ENCODE results near the gene EFL1. TPM values are rescaled to one million over a fixed set of nuclear protein-coding genes. Genes with fewer than 3 reads are reported as not detected.

EFL1 gene
- total RNA-seq, 1 donor from 2014 or later, result 19.3 TPM

DNA sequence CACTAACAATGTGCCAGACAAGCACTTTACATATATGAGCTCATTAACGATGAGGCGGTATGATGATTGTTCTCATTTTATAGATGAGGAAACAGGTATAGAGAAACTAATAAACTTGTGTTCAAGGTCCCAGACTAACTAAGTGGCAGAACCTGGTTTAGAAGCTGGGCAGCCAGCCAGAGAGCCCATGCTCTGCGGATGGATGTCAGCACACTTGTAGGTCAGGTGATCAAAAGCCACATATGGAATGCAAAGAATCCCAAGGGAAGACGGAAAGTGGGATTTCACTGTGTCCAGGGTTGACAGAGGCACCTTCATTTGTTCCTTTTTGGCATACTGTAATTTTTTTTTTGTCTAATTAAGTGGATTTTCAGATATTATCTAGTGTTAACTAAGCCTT, 103.7 kb downstream of the EFL1 start:
- no peaks in the 10 kb centered on the region for H3K9me3 Mint-ChIP-seq (ENCODE audit: unreplicated experiment)
- no peak for DNase-seq (ENCODE audit: low spot score)
- no peak overlapping the region for H3K27ac Mint-ChIP-seq (ENCODE audit: unreplicated experiment)
- H3K27me3 Mint-ChIP-seq (ENCODE audit: unreplicated experiment), result peaks cover 1% of the 10 kb centered on the region
- TF ChIP-seq, protein P1, sequence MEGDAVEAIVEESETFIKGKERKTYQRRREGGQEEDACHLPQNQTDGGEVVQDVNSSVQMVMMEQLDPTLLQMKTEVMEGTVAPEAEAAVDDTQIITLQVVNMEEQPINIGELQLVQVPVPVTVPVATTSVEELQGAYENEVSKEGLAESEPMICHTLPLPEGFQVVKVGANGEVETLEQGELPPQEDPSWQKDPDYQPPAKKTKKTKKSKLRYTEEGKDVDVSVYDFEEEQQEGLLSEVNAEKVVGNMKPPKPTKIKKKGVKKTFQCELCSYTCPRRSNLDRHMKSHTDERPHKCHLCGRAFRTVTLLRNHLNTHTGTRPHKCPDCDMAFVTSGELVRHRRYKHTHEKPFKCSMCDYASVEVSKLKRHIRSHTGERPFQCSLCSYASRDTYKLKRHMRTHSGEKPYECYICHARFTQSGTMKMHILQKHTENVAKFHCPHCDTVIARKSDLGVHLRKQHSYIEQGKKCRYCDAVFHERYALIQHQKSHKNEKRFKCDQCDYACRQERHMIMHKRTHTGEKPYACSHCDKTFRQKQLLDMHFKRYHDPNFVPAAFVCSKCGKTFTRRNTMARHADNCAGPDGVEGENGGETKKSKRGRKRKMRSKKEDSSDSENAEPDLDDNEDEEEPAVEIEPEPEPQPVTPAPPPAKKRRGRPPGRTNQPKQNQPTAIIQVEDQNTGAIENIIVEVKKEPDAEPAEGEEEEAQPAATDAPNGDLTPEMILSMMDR (IDR thresholded peaks at IDR 0.05; ENCODE audit: unreplicated experiment), result no peak
- no peak overlapping the region for H3K4me3 Mint-ChIP-seq (ENCODE audit: unreplicated experiment)
- H3K4me1 Mint-ChIP-seq (ENCODE audit: unreplicated experiment), result peaks cover 12% of the 10 kb centered on the region
- peaks cover 12% of the 10 kb centered on the region for H3K36me3 Mint-ChIP-seq (ENCODE audit: low read depth, unreplicated experiment)

DNA sequence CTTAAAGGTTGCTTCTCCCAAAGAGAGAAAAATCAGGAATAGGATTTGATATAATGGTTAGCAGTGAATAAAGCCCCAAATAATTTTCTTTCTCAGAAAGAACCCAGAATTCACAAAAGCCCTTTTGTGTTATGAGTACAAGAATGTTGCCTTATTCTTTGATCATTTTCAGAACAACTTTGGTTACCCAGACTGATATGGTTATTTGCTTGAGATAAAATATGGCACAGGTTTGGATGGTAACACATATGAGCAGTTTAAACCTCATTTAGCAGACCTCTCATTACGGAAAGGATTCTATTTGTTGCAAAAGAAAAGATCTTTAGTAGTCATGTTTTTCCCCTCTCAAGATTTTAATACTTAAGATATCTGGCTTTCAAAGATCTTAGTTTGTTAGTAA, 111.9 kb downstream of the EFL1 start:
- TF ChIP-seq, protein P1 (IDR thresholded peaks at IDR 0.05; ENCODE audit: unreplicated experiment), result no peak
- Mint-ChIP-seq H3K4me3 (ENCODE audit: unreplicated experiment) (no peak overlapping the region), H3K4me1 (ENCODE audit: unreplicated experiment) (peaks cover 6% of the 10 kb centered on the region), H3K27ac (ENCODE audit: unreplicated experiment) (no peak overlapping the region), H3K36me3 (ENCODE audit: low read depth, unreplicated experiment) (peaks cover 1% of the 10 kb centered on the region), H3K9me3 (ENCODE audit: unreplicated experiment) (no peaks in the 10 kb centered on the region), H3K27me3 (ENCODE audit: unreplicated experiment) (peaks cover 2% of the 10 kb centered on the region)
- DNase-seq (ENCODE audit: low spot score), result no peak

DNA sequence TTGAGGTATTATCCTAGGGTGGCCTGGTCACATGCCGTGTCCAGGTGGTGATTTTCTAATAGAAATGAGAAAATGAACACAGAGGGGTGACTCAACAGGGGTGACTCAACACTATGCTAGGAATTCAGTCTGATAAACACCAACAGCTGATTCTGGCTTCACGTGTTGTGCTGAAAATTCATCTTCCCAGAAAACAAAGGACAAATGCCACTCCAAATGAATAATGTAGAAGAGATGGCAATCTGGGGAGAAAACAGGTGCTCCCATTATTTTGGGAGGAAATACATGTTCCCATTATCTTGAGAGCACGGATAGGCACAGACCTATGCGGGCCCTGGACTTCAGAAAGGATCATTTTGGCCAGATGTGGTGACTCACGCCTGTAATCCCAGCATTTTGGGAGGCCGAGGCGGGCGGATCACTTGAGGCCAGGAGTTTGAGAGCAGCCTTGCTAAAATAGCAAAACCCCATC, 115.5 kb downstream of the EFL1 start:
- Mint-ChIP-seq H3K27ac (ENCODE audit: unreplicated experiment) (no peak overlapping the region), H3K9me3 (ENCODE audit: unreplicated experiment) (no peaks in the 10 kb centered on the region), H3K4me3 (ENCODE audit: unreplicated experiment) (no peak overlapping the region), H3K36me3 (ENCODE audit: low read depth, unreplicated experiment) (no peaks in the 10 kb centered on the region), H3K4me1 (ENCODE audit: unreplicated experiment) (peaks cover 10% of the 10 kb centered on the region), H3K27me3 (ENCODE audit: unreplicated experiment) (peaks cover 1% of the 10 kb centered on the region)
- TF ChIP-seq, protein P1 (IDR thresholded peaks at IDR 0.05; ENCODE audit: unreplicated experiment), result no peak
- no peak for DNase-seq (ENCODE audit: low spot score)

DNA sequence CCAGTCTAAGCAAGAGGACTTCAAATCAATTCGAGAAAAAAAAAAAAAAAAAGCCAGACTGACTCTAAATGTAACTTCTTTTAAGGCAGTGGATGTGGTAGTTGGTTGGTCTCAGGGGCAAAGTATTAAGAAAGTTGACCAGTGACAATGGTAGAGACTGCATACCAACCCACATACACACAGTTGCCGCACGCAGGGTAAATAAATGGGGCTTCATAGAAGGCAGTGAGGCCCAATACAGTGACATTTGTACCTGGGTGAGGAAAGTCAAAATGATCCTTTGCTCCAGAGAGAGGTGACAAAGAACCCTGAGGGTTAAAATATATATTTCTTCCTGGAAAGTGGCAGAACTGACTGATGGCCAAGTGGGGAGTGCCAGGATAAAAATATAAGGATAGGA, 116.0 kb downstream of the EFL1 start:
- H3K27ac Mint-ChIP-seq (ENCODE audit: unreplicated experiment), result peak overlapping the region; percentile 18
- no peak overlapping the region for H3K4me3 Mint-ChIP-seq (ENCODE audit: unreplicated experiment)
- no peak for DNase-seq (ENCODE audit: low spot score)
- H3K9me3 Mint-ChIP-seq (ENCODE audit: unreplicated experiment), result no peaks in the 10 kb centered on the region
- no peaks in the 10 kb centered on the region for H3K36me3 Mint-ChIP-seq (ENCODE audit: low read depth, unreplicated experiment)
- TF ChIP-seq, protein P1 (IDR thresholded peaks at IDR 0.05; ENCODE audit: unreplicated experiment), result no peak
- H3K4me1 Mint-ChIP-seq (ENCODE audit: unreplicated experiment), result peaks cover 10% of the 10 kb centered on the region
- peaks cover 1% of the 10 kb centered on the region for H3K27me3 Mint-ChIP-seq (ENCODE audit: unreplicated experiment)

DNA sequence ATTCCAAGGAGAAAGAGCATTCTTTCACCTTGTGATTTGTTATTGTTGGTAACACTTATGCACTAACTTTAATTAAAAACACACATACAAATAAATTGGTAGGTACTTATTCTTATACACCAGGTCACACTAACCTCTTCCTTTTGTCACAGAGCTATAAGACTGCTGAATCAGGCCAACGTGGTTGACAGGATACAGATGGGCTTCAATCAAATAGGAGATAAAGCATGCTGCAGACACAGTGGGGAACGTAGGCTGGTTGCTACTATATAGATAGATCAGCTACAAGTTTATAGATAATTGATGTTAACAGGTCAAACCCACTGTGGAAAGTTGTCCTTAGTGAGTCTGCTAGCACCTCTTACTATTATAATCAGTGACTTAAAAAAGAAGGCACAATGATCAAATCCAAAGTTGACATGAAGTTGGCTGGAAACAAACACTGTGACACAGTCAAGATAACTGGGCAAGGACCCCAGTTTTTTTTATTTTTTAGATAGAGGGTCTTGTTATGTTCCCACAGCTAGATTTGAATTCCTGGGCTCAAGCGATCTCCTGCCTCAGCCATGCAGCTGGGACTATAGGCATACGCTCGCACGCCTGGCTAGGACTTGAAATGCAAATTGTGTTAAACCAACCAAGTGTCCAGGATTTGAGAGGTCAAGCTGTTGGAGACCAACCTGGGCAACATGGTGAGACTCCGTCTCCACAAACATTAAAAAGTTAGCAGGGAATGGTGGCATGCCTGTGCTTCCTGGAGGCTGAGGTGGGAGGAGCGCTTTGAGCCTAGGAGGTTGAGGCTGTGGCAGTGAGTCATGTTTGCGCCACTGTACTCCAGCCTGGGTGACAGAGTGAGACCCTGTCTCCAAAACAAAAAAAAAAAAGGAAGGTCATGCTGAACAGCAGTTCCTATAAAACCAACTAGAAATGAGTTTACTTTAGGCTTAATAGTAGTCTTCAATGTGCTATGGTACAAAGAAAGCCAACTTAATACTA, 118.8 kb downstream of the EFL1 start:
- no peak for DNase-seq (ENCODE audit: low spot score)

More for the DNA sequence above, 118.8 kb downstream of the EFL1 start:
- peaks cover 1% of the 10 kb centered on the region for H3K27me3 Mint-ChIP-seq (ENCODE audit: unreplicated experiment)
- no peaks in the 10 kb centered on the region for H3K36me3 Mint-ChIP-seq (ENCODE audit: low read depth, unreplicated experiment)
- TF ChIP-seq, protein P1 (IDR thresholded peaks at IDR 0.05; ENCODE audit: unreplicated experiment), result no peak
- no peak overlapping the region for H3K27ac Mint-ChIP-seq (ENCODE audit: unreplicated experiment)
- no peak overlapping the region for H3K4me3 Mint-ChIP-seq (ENCODE audit: unreplicated experiment)
- peaks cover 22% of the 10 kb centered on the region for H3K4me1 Mint-ChIP-seq (ENCODE audit: unreplicated experiment)
- H3K9me3 Mint-ChIP-seq (ENCODE audit: unreplicated experiment), result no peaks in the 10 kb centered on the region

Measured in endothelial cell (in vitro differentiated cells).